Right renal cortex interstitium (tissue), 3 donors: ENCODE measurements around the gene DARS1. TPM values are rescaled to one million over a fixed set of nuclear protein-coding genes. Genes with fewer than 3 reads are reported as not detected.

Source experiments
- DNase-seq, 3 donors: peaks; one replicate each; pipeline ENCODE4 v3.0.0-alpha.2; 2013; ENCODE audit warnings: low read depth in 3 of 3, low spot score in 2 of 3
- polyA plus RNA-seq, 3 donors: library from polyadenylated mRNA; unstranded; fragments of 120-200 nt; gene quantifications; one replicate each; pipeline ENCODE4 v1.2.1, GENCODE V29; 2013; ENCODE audit not compliant: insufficient read length in 3 of 3

The DARS1 gene
- polyA plus RNA-seq = 100 to 1,000 TPM; 152 to 170 (median 156) TPM

DNA sequence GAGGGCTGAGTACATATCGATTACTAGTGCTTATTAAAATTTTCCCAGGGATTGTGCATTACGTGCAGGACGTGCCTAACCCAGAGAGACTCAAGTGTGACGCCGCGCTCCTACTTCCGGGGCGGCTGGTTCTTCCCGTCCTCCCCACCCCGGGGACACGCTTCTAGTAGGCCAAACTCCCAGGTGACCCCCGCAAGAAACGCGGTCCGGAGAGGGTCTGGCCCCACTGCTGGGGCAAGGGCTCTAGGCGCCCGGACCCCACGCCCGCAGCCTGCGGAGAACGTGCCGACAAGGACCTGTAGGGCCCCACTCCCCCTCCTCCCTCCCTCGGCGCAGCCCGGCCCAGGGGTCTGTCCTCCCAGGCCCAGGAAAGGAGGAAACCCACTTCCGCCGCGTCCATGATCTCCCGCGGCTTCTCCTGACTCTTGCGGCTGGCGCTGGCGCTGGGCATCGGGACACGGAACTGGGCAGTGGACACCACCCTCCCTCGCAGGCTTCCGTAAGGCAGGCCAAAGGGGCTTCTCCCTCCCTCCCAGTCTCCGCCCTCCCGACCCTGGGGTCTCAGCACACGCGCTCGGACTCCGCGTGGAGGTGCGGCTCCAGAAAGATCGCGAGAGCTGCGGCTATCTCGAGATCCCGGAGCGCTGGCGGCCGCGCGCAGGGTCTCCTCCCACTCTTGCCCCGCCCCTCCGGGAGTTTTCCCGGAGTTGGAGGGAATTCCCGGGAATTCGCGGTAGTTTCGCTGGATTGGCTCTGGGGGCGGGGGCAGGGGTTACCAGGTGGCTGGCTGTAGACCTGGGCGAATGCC is at the start of gene DARS1:
DARS1 (minus strand) TSS at position 609 of the 808 bp plus-strand sequence; CDS start at position 451, 158 bp downstream.
- peak; percentile 89 to 93 (median 93) for DNase-seq

DNA sequence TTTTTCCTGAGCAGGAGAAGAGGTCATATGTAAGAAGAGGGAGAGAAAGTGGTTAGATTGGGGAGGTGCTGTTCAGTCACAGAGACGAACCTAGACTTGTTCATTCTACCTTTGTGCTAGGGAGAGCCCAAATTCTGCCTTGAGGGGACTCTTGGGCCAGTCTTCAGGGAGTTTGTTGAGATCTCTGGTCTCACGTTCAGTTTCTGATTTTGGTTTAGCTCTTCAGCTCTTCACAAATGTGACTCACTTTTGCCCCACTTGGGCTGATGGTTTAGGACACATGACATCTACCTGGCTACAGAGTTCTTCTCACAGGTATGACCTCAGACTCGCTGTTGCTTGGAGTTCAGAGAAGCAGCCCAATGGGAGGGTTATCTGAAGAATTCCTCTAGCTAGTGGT is 49.2 kb upstream of the DARS1 start:
- DNase-seq = no peak

DNA sequence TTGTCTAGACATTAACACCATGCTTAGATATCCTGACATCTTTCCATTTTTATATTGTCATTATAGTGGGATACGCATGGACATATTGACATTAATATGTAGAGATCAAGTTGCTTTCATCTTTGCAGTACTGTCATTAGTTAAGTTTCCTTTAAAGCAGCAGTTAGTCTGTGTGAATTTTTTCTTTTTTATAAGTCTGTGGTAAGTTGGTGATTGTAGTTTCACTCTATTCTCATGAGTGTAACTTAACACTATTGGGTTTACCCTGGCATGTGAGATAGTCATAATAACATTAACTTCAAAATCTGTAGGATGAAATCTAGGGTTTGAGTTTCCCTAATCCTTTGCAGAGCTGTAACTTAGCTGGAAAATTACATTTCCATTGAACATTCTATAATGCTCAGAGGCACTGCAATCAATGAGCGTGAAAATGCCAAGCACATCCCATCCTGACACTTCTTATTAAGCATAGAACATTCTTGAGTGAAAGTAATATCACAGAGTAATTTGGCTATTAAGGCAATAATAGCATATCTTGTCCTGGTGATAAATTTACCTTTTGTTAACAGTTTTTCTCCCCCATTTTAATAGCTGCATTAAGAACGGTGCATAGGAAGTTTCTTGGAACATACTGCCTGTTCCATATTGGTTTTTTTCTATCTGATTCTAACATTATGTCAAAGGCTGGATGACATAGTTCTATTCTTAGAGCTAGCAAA is 47.5 kb upstream of the DARS1 start:
- DNase-seq = no peak

DNA sequence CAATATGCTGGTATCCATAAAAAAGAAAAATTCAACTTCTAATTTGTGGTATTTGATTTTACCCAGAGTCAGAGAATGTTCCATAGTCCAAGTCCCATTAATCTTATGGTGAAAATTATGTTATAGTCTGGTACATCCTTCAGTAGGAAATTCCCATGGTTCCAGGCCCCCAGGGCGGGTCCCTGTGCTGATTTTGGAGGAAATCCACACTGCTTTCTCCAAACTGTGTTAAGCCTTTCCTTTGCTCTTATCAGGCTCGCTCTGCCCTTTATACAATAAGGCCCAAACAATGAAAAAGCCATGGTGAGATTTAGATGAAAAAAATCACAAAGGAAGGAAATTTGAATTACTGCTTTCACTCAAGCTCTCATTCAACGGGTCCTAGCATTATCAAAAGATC is 46.8 kb upstream of the DARS1 start:
- DNase-seq = no peak

DNA sequence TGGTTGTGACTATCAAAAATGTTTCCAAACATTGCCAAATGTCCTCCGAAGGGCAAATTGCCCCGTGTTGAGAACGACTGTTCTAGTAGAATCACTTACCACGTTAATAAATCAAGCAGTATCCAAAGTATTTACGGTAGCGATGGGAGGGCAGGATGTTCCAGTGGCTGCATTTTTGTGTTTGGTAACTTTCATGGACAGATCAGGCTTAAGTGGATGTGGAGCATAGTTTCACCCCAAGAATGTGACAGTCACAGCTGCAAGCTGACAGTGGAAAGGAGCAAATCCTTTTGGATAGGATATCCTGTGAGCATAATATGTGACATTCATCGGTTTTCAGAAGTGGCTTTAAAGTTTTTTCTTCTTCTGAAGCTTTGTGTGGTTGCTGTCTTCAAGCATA is 46.3 kb upstream of the DARS1 start:
- DNase-seq = no peak

DNA sequence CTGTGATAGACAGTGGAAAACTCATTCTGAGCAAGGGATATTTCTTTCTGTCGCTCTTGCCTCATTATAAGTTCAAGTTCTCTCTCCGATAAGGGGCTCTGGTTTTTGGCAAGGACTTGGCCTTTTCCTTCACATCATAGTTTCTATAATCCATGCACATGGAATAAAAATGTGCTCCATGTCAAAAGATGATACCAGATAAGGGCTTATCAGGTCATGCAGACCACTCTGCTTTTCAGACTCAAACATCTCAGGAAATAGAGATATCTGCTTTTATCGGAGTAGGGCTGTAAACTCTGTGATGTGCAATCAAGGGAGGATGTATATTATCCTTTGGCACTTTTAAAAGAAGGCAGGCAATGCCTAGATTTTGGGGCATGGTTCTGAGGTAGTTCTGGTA is 45.0 kb upstream of the DARS1 start:
- no peak for DNase-seq

DNA sequence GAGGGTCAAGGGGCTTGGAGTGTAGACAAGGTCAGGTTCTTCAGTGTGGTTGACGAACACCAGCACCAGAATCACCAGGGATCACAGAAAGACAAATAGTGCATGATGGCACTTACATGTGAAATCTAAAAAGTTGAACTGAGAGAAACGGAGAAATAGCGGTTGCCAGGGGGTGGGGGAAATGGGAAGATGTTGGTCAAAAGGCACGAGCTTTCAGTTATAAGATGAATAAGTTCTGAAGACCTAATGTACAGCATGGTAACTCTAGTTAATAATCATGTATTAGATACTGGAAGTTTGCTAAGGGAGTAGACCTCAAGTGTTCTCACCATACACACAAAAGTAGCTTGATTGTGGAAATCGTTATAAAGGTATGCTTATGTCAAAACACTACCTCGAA is 43.7 kb upstream of the DARS1 start:
- DNase-seq = no peak

DNA sequence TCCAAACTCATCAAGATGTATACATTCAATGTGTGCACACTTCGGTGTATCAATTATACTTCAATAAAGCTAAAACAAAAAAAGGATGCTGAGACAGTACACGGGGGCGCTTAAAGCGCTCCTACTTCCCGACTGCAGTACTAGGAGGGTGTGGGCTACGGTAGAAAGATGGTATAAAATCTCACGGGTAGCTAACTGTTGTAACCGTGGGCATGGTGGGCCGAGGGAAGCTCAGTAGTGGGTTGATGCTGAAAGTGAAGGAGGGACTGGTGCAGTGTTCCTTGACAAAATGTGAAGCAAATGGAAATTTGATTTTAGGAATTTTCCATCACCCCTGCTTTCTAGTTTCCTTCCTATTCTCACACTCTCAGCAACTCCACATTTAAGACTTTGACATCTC is 42.6 kb upstream of the DARS1 start:
- no peak for DNase-seq

DNA sequence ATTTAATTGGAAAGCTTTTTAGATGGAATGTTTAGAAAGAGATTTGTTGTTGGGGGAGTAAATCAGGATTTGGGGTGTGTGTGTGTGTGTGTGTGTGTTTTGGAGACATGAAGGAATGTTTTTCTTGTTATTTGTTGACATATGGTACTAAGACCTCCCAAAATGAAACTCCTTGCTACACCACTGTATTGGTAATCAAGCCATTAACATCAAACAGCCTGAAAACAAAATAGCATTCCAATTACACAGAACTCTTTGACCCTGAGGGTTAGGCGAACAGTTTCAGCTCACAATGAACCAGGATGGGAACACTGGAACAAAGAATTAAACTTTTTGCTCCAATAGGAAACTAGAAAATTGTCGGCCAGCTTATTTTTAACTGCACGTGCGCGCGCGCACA is 41.7 kb upstream of the DARS1 start:
- no peak for DNase-seq

DNA sequence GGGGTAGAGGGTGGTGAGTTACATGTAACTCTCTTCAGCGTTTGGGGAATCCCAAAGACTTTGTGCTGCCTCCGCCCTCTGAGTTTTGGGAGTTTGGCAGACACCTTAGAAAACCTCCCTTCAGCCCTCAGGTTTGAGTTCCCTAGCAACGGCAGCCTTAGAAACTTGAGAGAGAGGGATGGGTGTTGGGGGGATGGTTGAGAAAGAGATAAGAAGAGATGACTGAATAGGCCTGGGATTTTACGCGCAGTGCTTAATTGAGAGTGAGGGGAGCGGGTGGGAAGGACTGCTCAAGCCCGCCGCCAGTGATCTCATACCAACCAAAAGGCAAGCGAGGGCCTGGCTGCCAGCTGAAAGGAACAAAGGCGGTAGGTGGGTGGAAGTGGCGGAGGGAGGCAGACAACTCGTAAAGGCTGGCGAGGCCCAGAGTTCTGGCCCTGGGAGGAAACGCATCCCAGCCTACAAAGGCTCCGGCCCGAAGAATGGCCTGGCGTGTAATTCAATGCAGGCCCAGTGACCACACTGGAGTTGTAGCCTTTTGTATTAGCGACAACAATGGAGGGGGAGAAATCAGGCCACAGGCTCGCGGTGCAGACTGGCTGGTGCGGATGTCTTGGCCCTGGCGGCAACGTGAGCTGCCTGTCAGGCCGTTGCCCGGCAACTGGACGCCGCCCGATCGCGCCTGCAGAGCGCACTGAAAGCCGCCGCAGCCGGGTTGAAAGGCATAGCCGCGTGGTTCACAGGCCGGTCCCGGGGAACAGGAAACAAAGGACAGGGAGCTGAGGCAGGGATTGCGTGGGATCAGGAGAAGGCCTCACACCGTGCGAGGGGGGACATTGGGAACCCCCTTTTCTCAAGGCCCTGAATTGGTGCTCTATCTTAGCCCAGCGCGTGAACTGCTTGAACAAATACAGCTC is 39.9 kb upstream of the DARS1 start:
- peak in 1 of 3 donors; percentile 67 for DNase-seq

DNA sequence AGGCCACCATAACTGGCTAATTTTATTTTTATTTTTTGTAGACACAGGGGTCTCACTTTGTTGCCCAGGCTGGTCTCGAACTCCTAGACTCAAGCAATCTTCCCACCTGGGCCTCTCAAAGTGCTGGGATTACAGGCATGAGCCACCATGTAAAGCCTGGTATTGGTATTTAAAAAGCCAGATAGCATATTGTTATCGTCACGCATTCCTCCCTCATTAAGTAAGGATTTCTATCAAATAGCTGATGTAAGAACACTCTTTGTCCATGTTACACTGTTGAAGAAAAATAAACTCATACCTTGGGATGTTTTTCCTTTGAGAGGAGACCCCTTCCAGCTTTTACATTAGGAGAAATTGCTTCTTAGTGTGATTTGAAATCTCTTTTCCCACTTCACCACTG is 39.2 kb upstream of the DARS1 start:
- no peak for DNase-seq

DNA sequence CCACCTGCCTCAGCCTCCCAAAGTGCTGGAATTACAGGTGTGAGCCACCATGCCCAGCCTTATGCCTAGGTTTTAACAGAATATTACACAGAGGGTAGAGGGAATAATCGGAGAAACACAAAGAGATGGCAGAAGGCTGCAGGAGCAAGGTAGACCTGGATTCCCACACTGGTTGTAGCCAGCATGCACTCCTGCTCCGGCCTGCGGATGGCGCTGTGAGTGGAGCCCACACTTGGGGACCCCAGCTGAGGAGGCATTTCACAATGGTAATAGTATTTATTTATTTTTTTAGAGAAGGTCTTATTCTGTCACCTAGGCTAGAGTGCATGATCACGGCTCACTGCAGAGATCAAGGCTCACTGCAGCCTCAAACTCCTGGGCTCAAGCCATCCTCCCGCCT is 38.8 kb upstream of the DARS1 start:
- no peak for DNase-seq

DNA sequence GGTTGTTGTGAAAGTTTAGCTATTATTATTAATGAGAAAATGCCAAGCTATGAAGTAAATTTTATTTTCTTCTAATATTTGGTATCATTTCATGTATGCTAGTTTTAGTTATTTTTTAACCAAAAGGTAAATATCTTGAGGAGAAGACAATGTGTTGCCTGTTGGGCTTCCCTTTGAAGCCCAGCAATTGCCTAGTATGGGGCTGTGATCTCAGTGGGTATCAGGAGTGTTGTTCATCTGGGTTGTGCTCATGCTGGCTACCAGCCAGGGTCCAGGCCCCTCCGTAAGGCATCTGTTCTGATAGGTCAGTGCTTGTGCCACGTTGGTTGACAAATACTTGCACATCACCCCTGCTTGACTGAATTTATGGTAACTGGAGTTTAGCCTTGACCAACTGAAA is 38.0 kb upstream of the DARS1 start:
- no peak for DNase-seq

DNA sequence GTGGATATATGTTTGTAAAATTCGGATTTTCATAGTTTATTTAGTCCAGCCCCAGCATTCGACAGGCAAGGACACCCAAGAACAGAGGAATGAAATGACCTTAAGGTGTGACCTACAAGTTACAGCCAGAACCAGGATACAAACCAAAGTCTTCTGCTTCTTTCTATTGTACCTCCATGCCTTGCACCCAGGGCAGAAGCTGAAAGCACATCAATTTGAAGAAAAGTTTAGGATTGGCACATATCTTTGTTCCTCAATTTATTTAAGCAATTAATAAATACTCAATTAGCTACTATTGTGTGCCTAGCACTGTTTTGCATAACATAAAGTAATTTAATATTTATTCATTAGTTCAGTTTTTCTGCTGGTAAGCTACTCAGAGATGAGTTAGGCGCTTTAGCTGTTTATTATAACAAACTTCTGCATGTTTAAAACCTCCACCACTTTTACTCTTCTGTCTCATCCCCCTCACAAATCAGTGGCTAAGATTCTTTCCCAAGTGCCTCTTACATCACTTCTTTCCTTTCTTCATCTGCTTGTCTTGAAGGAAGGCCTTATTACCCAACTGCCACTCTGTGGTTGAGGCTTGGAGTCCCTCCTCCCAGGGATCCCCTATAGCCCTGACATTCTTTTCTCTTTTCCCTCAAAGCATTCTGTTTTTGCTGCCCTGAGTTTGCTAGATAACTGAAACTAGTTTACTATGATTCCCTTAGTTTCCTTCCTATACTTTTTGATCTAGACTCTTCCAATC is 37.1 kb upstream of the DARS1 start:
- DNase-seq = no peak

DNA sequence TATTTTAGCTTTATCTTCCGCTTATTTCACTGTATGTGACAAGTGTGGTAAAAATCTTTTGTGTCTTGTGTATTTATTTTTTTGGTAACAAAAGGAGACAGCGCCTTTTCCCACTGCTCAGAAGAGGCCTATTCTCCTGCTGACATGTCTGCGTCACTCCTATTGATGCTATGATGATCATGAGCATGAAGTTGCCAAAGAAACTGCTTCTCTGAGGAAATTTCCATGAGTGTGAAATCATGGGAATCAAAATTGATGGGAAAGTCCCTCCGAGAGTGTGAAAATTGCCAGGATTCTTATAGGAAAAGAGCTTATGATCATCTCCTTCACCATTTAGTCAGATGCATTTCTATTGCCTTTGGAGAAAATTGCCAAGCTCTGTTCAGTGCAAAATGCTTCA is 36.5 kb upstream of the DARS1 start:
- no peak for DNase-seq

DNA sequence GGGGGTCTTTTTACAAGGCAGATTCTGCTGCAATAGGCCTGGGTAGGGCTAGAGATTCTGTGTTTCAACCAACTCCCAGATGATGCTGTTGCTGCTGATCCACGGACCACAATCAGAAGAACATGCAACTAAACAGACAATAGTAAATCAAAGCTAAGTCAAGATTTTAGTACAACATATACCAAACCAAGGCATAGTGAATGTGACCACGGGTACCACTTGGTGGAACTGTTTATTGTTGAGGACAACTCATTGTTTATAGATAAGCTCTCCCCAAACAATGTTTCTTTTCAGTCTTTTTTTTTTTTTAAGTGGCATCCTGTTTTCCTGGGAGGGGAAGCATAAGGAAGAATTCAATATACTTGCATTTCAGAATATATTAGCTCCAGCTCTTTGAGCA is 36.0 kb upstream of the DARS1 start:
- no peak for DNase-seq

DNA sequence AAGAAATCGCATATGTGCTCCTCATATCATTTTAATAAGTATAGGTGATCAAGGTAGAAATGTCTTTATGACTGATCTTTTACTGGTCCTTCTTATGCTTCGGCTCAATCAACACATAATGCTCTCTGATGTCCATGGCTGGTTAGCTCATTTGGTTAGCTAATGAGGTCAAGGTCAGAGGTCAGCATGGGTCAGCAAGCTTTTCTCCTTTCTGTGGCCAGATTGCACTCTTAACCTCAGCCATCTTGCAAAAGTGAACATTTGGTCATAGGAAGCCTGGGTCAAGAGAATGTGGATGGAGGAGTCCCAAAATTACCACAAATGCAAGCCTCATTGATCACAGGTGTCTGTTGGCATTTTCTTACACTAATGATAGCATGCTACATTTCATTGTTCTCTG is 35.4 kb upstream of the DARS1 start:
- DNase-seq = no peak

DNA sequence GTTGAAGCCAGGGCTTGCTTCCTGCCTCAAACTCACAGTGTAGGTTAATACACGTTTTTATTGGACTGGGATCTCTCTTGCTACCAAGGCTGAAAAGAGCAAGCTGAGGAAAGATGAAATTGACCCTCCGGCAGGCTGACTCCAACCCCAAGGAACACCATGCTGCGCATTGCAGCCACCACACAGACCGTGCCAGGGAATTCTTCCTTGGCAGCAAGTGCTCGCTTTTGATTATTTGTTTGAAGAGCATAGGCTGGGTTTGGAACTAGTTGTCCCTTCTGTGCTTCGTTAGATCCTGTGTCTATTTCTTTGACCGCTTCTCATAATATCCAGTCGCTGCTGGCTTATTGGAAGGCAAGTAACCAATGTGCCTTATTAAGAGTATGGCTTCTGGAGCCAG is 34.4 kb upstream of the DARS1 start:
- DNase-seq = no peak

DNA sequence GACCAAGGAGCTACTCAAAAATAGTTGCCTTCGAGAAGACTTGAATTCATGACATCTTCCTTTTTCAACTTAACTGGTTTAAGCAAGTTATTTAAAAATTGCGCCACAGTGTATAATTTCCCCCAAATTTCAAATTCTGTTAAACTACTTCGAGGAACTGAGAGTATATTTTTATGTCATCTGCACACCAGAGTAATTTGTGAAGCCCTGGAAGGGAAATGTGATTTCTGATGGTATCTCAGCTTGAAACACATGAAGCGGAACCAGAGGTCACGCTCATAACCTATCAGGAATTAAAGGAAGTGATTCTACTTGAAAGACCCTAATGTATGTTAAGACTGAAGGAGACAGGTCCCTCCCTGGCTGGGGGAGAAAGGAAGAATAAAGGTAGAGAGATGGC is 33.9 kb upstream of the DARS1 start:
- DNase-seq = no peak

DNA sequence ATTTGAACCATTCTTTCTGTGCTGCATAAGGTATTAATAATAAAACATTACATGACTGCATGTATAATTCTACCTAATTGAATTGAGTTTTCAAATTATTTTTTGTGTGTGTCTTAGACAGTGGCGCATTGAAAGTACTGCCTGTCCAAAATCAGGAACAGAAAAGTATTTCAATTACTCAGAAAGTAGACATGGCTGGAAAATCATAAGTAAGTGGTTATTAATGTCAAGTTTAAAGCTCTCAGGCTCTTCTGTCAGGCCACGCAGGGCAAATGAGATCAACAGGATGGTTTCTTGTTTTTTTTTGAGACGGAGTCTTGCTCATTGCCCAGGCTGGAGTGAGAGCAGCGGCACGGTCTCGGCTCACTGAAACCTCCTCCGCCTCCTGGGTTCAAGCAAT is 32.4 kb upstream of the DARS1 start:
- DNase-seq = no peak
